Peyer's patch (tissue), 4 donors: Measurements from ENCODE around the gene CHCHD1. TPM values are rescaled to one million over a fixed set of nuclear protein-coding genes. Genes with fewer than 3 reads are reported as not detected.

Source experiments
- DNase-seq, 3 donors: peaks; one replicate each; pipeline ENCODE4 v3.0.0-alpha.2; 2017 to 2019
- H3K27ac ChIP-seq, 4 donors: fragments of 200-600 bp; sonication (generic); one replicate each; pipeline ENCODE4 v1.5.1; 2016 to 2019
- H3K27me3 ChIP-seq, 2 donors: fragments of 200-600 bp; sonication (generic); one replicate each; pipeline ENCODE4 v1.5.1; 2019
- H3K36me3 ChIP-seq, 3 donors: fragments of 200-600 bp; sonication (generic); one replicate each; pipeline ENCODE4 v1.5.1; 2016 to 2019
- H3K4me1 ChIP-seq, 4 donors: fragments of 200-600 bp; sonication (generic); one replicate each; pipeline ENCODE4 v1.5.1; 2016 to 2019
- H3K4me3 ChIP-seq, 4 donors: fragments of 200-600 bp; sonication (generic); 1 replicate in 3 of 4; 2 replicates in 1 of 4; pipeline ENCODE4 v1.5.1; 2016 to 2019; ENCODE audit warnings: mild to moderate bottlenecking in 1 of 4
- H3K9me3 ChIP-seq, 4 donors: fragments of 200-600 bp; sonication (generic); one replicate each; pipeline ENCODE4 v1.5.1; 2016 to 2019; ENCODE audit warnings: mild to moderate bottlenecking in 1 of 4
- CTCF ChIP-seq, 6 experiments: fragments of 450-650 bp in 4 of 6; fragments of 200-600 bp in 2 of 6; sonication (generic) in 1 of 6; IDR thresholded peaks; one replicate each; pipeline ENCODE4 v1.5.1; 2017 to 2019; ENCODE audit warnings: antibody characterized with exemption in 6 of 6, mild to moderate bottlenecking in 3 of 6, moderate library complexity in 1 of 6
- POLR2A ChIP-seq, 2 donors: fragments of 450-650 bp; IDR thresholded peaks; one replicate each; pipeline ENCODE4 v1.5.1; 2017; ENCODE audit warnings: antibody characterized with exemption in 2 of 2, mild to moderate bottlenecking in 2 of 2, moderate library complexity in 2 of 2
- total RNA-seq, 4 donors: library from RNA; depleted of rRNA; stranded (reverse); fragments of >200 nt; gene quantifications; one replicate each; pipeline ENCODE4 v1.1.0, GENCODE V29; 2016

Gene CHCHD1
- total RNA-seq, 4 donors from 2014 or later: 9.9 to 36.8 (median 20.9) TPM

- Histone ChIP-seq H3K4me3 (no peak overlapping the region), H3K36me3 (peaks cover 0 to 96% (median 0%) of the 10 kb centered on the region in 3 donors), H3K4me1 (peaks cover 0 to 21% (median 1%) of the 10 kb centered on the region in 4 donors), H3K27me3 (no peaks in the 10 kb centered on the region), H3K9me3 (no peaks in the 10 kb centered on the region), H3K27ac (no peak overlapping the region)
- no peak for TF ChIP-seq POLR2A (IDR thresholded peaks at IDR 0.05)
- TF ChIP-seq CTCF (IDR thresholded peaks at IDR 0.05): no peak
- DNase-seq: no peak
Measured at GRCh38 chr10:73750819-73751218, 31.0 kb upstream of the CHCHD1 start.

GRCh38 chr10:73756183-73756582, 25.7 kb upstream of the CHCHD1 start:
- no peak for TF ChIP-seq POLR2A (IDR thresholded peaks at IDR 0.05)
- TF ChIP-seq CTCF (IDR thresholded peaks at IDR 0.05): no peak
- Histone ChIP-seq H3K4me1 (no peaks in the 10 kb centered on the region), H3K36me3 (peaks cover 0 to 74% (median 0%) of the 10 kb centered on the region in 3 donors), H3K27me3 (no peaks in the 10 kb centered on the region), H3K27ac (no peak overlapping the region), H3K9me3 (no peaks in the 10 kb centered on the region), H3K4me3 (no peak overlapping the region)
- no peak for DNase-seq

- H3K27me3 ChIP-seq: no peaks in the 10 kb centered on the region
- no peak for DNase-seq
- no peaks in the 10 kb centered on the region for H3K9me3 ChIP-seq
- H3K4me1 ChIP-seq: peaks cover 0 to 4% (median 0%) of the 10 kb centered on the region in 4 donors
- H3K4me3 ChIP-seq: no peak overlapping the region
- peak overlapping the region in 2 of 4 donors; percentile 1 to 34 for H3K27ac ChIP-seq
- H3K36me3 ChIP-seq: peaks cover 0 to 73% (median 0%) of the 10 kb centered on the region in 3 donors
- TF ChIP-seq POLR2A (IDR thresholded peaks at IDR 0.05): no peak
- TF ChIP-seq CTCF (IDR thresholded peaks at IDR 0.05): no peak
Measured at GRCh38 chr10:73758704-73759511, 22.9 kb upstream of the CHCHD1 start.

GRCh38 chr10:73759512-73760115, 22.2 kb upstream of the CHCHD1 start:
- Histone ChIP-seq H3K4me3 (no peak overlapping the region), H3K36me3 (peaks cover 0 to 73% (median under 1%) of the 10 kb centered on the region in 3 donors), H3K4me1 (peaks cover 0 to 4% (median 0%) of the 10 kb centered on the region in 4 donors), H3K27ac (peak overlapping the region in 2 of 4 donors; percentile 1 to 34), H3K9me3 (no peaks in the 10 kb centered on the region), H3K27me3 (no peaks in the 10 kb centered on the region)
- TF ChIP-seq POLR2A (IDR thresholded peaks at IDR 0.05) (no peak), CTCF (IDR thresholded peaks at IDR 0.05) (no peak)
- DNase-seq: peak in 2 of 3 donors; percentile 49 to 76

GRCh38 chr10:73761781-73762180, 20.1 kb upstream of the CHCHD1 start:
- DNase-seq: no peak
- no peak overlapping the region for H3K27ac ChIP-seq
- no peak overlapping the region for H3K4me3 ChIP-seq
- no peaks in the 10 kb centered on the region for H3K9me3 ChIP-seq
- H3K36me3 ChIP-seq: peaks cover 0 to 81% (median 5%) of the 10 kb centered on the region in 3 donors
- peaks cover 0 to 4% (median 0%) of the 10 kb centered on the region in 4 donors for H3K4me1 ChIP-seq
- no peaks in the 10 kb centered on the region for H3K27me3 ChIP-seq
- no peak for TF ChIP-seq POLR2A (IDR thresholded peaks at IDR 0.05)
- TF ChIP-seq CTCF (IDR thresholded peaks at IDR 0.05): no peak
